Measurements from ENCODE around the gene ZNF552. TPM values are rescaled to one million over a fixed set of nuclear protein-coding genes. Genes with fewer than 3 reads are reported as not detected.
A peak's percentile ranks its signal among the peaks of the same experiment; 100 is the strongest.
"Not testable (repeated sequence)": the region's sequence is repeated elsewhere in the genome, so short reads cannot be mapped to it uniquely, and the experiment has no call there.

ZNF552 gene
- total RNA-seq, 1 experiment from 2014 or later = 17.7 TPM

- H3K9me3 ChIP-seq (ENCODE audit: low read length); DNase-seq; H3K9me2 ChIP-seq (replicated peaks; ENCODE audit: insufficient read depth, low read length); H3K9ac ChIP-seq (ENCODE audit: low read length); H3K4me2 ChIP-seq (ENCODE audit: low read depth, low read length, poor library complexity, severe bottlenecking); H2AFZ ChIP-seq (ENCODE audit: low read length); H3K27me3 ChIP-seq (ENCODE audit: low read length); H3K4me1 ChIP-seq (ENCODE audit: low read length); H4K20me1 ChIP-seq (ENCODE audit: insufficient read depth, low read depth, low read length); H3K27ac ChIP-seq (ENCODE audit: low read length); H3K4me3 ChIP-seq (ENCODE audit: low read length): not testable (repeated sequence)
- Histone ChIP-seq H3K36me3 (ENCODE audit: insufficient read depth, low read length) (peaks cover 44% of the 10 kb centered on the region), H3K79me2 (ENCODE audit: low read length) (peaks cover 71% of the 10 kb centered on the region)
Measured at GRCh38 chr19:57847164-57847563, 32.5 kb upstream of the ZNF552 start.

GRCh38 chr19:57841122-57841763 is 26.5 kb upstream of the ZNF552 start:
- no peak overlapping the region for H3K4me2 ChIP-seq (ENCODE audit: low read depth, low read length, poor library complexity, severe bottlenecking)
- H3K9me2 ChIP-seq (replicated peaks; ENCODE audit: insufficient read depth, low read length) = no peaks in the 10 kb centered on the region
- H3K27me3 ChIP-seq (ENCODE audit: low read length) = no peaks in the 10 kb centered on the region
- no peak overlapping the region for H3K4me3 ChIP-seq (ENCODE audit: low read length)
- H3K4me1 ChIP-seq (ENCODE audit: low read length) = peaks cover 9% of the 10 kb centered on the region; the same call in 1 of the 2 replicates
- H3K9ac ChIP-seq (ENCODE audit: low read length) = no peak overlapping the region
- H3K79me2 ChIP-seq (ENCODE audit: low read length) = peaks cover 92% of the 10 kb centered on the region
- H4K20me1 ChIP-seq (ENCODE audit: insufficient read depth, low read depth, low read length) = no peaks in the 10 kb centered on the region
- no peaks in the 10 kb centered on the region for H3K9me3 ChIP-seq (ENCODE audit: low read length)
- peaks cover 59% of the 10 kb centered on the region for H3K36me3 ChIP-seq (ENCODE audit: insufficient read depth, low read length)
- H3K27ac ChIP-seq (ENCODE audit: low read length) = no peak overlapping the region
- no peak overlapping the region for H2AFZ ChIP-seq (ENCODE audit: low read length)
- no peak for DNase-seq

- H3K4me3 ChIP-seq (ENCODE audit: low read length); H3K27ac ChIP-seq (ENCODE audit: low read length); H2AFZ ChIP-seq (ENCODE audit: low read length); H3K27me3 ChIP-seq (ENCODE audit: low read length); H4K20me1 ChIP-seq (ENCODE audit: insufficient read depth, low read depth, low read length); H3K4me2 ChIP-seq (ENCODE audit: low read depth, low read length, poor library complexity, severe bottlenecking); H3K9me2 ChIP-seq (replicated peaks; ENCODE audit: insufficient read depth, low read length); H3K9me3 ChIP-seq (ENCODE audit: low read length); H3K4me1 ChIP-seq (ENCODE audit: low read length); DNase-seq; H3K9ac ChIP-seq (ENCODE audit: low read length): not testable (repeated sequence)
- Histone ChIP-seq H3K79me2 (ENCODE audit: low read length) (peaks cover 79% of the 10 kb centered on the region), H3K36me3 (ENCODE audit: insufficient read depth, low read length) (peaks cover 45% of the 10 kb centered on the region)
Measured at GRCh38 chr19:57838622-57839191, 24.0 kb upstream of the ZNF552 start.

- H3K4me3 ChIP-seq (ENCODE audit: low read length); H4K20me1 ChIP-seq (ENCODE audit: insufficient read depth, low read depth, low read length); H3K4me1 ChIP-seq (ENCODE audit: low read length); H3K9ac ChIP-seq (ENCODE audit: low read length); H3K4me2 ChIP-seq (ENCODE audit: low read depth, low read length, poor library complexity, severe bottlenecking); H3K9me2 ChIP-seq (replicated peaks; ENCODE audit: insufficient read depth, low read length); H3K27ac ChIP-seq (ENCODE audit: low read length); H3K27me3 ChIP-seq (ENCODE audit: low read length); H2AFZ ChIP-seq (ENCODE audit: low read length); DNase-seq; H3K9me3 ChIP-seq (ENCODE audit: low read length): not testable (repeated sequence)
- Histone ChIP-seq H3K36me3 (ENCODE audit: insufficient read depth, low read length) (peaks cover 32% of the 10 kb centered on the region), H3K79me2 (ENCODE audit: low read length) (peaks cover 71% of the 10 kb centered on the region)
Measured at GRCh38 chr19:57836991-57837390, 22.3 kb upstream of the ZNF552 start.

GRCh38 chr19:57830071-57830602 is 15.4 kb upstream of the ZNF552 start, which contains the start of gene ZNF587B:
Gene ZNF587B (plus strand): TSS chr19:57830299. CDS start chr19:57830529, 230 bp downstream.
- peaks cover 35% of the 10 kb centered on the region for H3K36me3 ChIP-seq (ENCODE audit: insufficient read depth, low read length)
- H3K4me1 ChIP-seq (ENCODE audit: low read length) = no peaks in the 10 kb centered on the region
- no peak for DNase-seq
- peaks cover 78% of the 10 kb centered on the region for H3K79me2 ChIP-seq (ENCODE audit: low read length)
- H3K4me2 ChIP-seq (ENCODE audit: low read depth, low read length, poor library complexity, severe bottlenecking) = no peak within 1 kb of the TSS
- H4K20me1 ChIP-seq (ENCODE audit: insufficient read depth, low read depth, low read length) = peaks cover 10% of the 10 kb centered on the region
- H3K9me3 ChIP-seq (ENCODE audit: low read length) = no peaks in the 10 kb centered on the region
- no peak within 1 kb of the TSS for H3K9ac ChIP-seq (ENCODE audit: low read length)
- H3K9me2 ChIP-seq (replicated peaks; ENCODE audit: insufficient read depth, low read length) = no peaks in the 10 kb centered on the region
- no peaks in the 10 kb centered on the region for H3K27me3 ChIP-seq (ENCODE audit: low read length)
- no peak within 1 kb of the TSS for H3K27ac ChIP-seq (ENCODE audit: low read length)
- H3K4me3 ChIP-seq (ENCODE audit: low read length) = no peak within 1 kb of the TSS
- H2AFZ ChIP-seq (ENCODE audit: low read length) = no peak within 1 kb of the TSS

- Histone ChIP-seq H3K4me2 (ENCODE audit: low read depth, low read length, poor library complexity, severe bottlenecking) (no peak overlapping the region), H3K27me3 (ENCODE audit: low read length) (no peaks in the 10 kb centered on the region), H3K27ac (ENCODE audit: low read length) (no peak overlapping the region)
Measured at GRCh38 chr19:57829316-57829715, 14.6 kb upstream of the ZNF552 start.

GRCh38 chr19:57825511-57825910 is 10.8 kb upstream of the ZNF552 start:
- Histone ChIP-seq H3K4me2 (ENCODE audit: low read depth, low read length, poor library complexity, severe bottlenecking) (no peak overlapping the region), H2AFZ (ENCODE audit: low read length) (no peak overlapping the region), H3K4me3 (ENCODE audit: low read length) (no peak overlapping the region), H3K36me3 (ENCODE audit: insufficient read depth, low read length) (peaks cover 77% of the 10 kb centered on the region), H3K27me3 (ENCODE audit: low read length) (no peaks in the 10 kb centered on the region), H3K9me3 (ENCODE audit: low read length) (no peaks in the 10 kb centered on the region), H3K4me1 (ENCODE audit: low read length) (peaks cover 36% of the 10 kb centered on the region), H3K9ac (ENCODE audit: low read length) (no peak overlapping the region), H4K20me1 (ENCODE audit: insufficient read depth, low read depth, low read length) (peaks cover 9% of the 10 kb centered on the region), H3K9me2 (replicated peaks; ENCODE audit: insufficient read depth, low read length) (no peaks in the 10 kb centered on the region), H3K27ac (ENCODE audit: low read length) (no peak overlapping the region), H3K79me2 (ENCODE audit: low read length) (peaks cover 97% of the 10 kb centered on the region)
- DNase-seq = no peak

More at GRCh38 chr19:57829316-57829715, 14.6 kb upstream of the ZNF552 start:
- Histone ChIP-seq H3K9me3 (ENCODE audit: low read length) (no peaks in the 10 kb centered on the region), H4K20me1 (ENCODE audit: insufficient read depth, low read depth, low read length) (peaks cover 10% of the 10 kb centered on the region), H3K79me2 (ENCODE audit: low read length) (peaks cover 83% of the 10 kb centered on the region), H3K9me2 (replicated peaks; ENCODE audit: insufficient read depth, low read length) (no peaks in the 10 kb centered on the region), H3K36me3 (ENCODE audit: insufficient read depth, low read length) (peaks cover 43% of the 10 kb centered on the region), H2AFZ (ENCODE audit: low read length) (no peak overlapping the region), H3K4me3 (ENCODE audit: low read length) (no peak overlapping the region), H3K9ac (ENCODE audit: low read length) (no peak overlapping the region), H3K4me1 (ENCODE audit: low read length) (peaks cover 5% of the 10 kb centered on the region)
- no peak for DNase-seq

- H3K4me2 ChIP-seq (ENCODE audit: low read depth, low read length, poor library complexity, severe bottlenecking); H4K20me1 ChIP-seq (ENCODE audit: insufficient read depth, low read depth, low read length): not testable (repeated sequence)
- peaks cover 65% of the 10 kb centered on the region for H3K36me3 ChIP-seq (ENCODE audit: insufficient read depth, low read length)
Measured at GRCh38 chr19:57823608-57824007, 8.9 kb upstream of the ZNF552 start.

More at GRCh38 chr19:57823608-57824007, 8.9 kb upstream of the ZNF552 start:
- DNase-seq; H3K9me2 ChIP-seq (replicated peaks; ENCODE audit: insufficient read depth, low read length); H3K9me3 ChIP-seq (ENCODE audit: low read length); H3K9ac ChIP-seq (ENCODE audit: low read length); H3K4me3 ChIP-seq (ENCODE audit: low read length); H3K27me3 ChIP-seq (ENCODE audit: low read length); H2AFZ ChIP-seq (ENCODE audit: low read length): not testable (repeated sequence)
- Histone ChIP-seq H3K27ac (ENCODE audit: low read length) (peak overlapping the region; percentile 45; the same call in 1 of the 2 replicates), H3K4me1 (ENCODE audit: low read length) (peaks cover 42% of the 10 kb centered on the region), H3K79me2 (ENCODE audit: low read length) (peaks cover 96% of the 10 kb centered on the region)
